EH (cell line): ENCODE measurements around the gene USP27X.
A peak's percentile ranks its signal among the peaks of the same experiment; 100 is the strongest.

Source experiments
- DNase-seq: peaks from one replicate; pipeline ENCODE4 v3.0.0-alpha.2; 2015; ENCODE audit warnings: low read depth

The USP27X gene

DNA sequence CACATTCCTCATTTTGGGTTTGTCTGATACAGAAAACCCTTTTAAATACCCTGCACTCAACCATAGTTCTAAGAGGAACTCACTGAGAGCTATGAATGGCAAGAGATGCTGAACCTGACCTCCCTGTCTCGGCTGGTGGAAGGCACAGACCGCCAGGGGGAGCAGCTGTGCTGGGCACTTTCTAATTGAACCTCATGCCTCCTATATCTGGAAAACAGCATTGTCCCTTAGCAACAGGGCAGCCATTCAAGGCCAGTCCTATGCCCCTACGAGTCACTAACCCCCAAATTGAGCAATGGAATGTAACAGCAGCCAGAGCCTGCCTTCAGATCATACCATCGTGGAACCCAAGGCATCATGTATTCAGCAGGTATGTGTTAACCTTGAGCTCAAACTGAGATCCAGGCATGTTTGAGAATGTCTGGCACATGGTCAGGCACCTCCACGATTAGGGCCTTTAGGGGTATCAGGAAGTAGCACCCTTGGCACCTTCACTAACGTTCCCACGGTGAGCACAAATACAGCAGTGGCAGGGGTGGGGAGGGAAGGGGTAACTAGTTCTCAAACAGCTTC, 5.1 kb downstream of the USP27X start:
- peak; percentile 59 for DNase-seq

GRCh38 chrX:49892542-49892941, 13.3 kb downstream of the USP27X start:
- DNase-seq = no peak

GRCh38 chrX:49896951-49897350, 17.7 kb downstream of the USP27X start:
- DNase-seq = no peak

GRCh38 chrX:49901048-49901447, 21.8 kb downstream of the USP27X start:
- DNase-seq = no peak

GRCh38 chrX:49910344-49910743, 31.1 kb downstream of the USP27X start:
- no peak for DNase-seq

DNA sequence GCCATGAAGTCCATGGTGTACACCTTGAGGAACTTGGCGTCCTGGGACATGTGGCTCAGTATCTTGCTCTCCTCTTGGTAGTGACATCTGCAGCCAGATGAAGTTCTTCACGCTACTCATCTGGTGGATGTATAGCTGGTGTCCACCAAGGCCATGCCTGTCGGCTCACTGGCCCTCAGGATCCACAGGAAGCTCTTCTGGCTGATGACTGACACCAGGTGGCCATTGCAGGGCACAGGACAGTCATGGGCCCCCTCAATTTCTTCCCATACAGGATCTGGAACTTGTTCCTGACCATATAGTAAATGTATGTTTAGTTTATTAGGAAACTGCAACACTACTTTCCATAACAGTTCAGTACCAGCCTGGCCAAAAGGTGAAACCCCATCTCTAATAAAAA, 32.8 kb downstream of the USP27X start:
- no peak for DNase-seq

GRCh38 chrX:49912861-49913260, 33.6 kb downstream of the USP27X start:
- no peak for DNase-seq

DNA sequence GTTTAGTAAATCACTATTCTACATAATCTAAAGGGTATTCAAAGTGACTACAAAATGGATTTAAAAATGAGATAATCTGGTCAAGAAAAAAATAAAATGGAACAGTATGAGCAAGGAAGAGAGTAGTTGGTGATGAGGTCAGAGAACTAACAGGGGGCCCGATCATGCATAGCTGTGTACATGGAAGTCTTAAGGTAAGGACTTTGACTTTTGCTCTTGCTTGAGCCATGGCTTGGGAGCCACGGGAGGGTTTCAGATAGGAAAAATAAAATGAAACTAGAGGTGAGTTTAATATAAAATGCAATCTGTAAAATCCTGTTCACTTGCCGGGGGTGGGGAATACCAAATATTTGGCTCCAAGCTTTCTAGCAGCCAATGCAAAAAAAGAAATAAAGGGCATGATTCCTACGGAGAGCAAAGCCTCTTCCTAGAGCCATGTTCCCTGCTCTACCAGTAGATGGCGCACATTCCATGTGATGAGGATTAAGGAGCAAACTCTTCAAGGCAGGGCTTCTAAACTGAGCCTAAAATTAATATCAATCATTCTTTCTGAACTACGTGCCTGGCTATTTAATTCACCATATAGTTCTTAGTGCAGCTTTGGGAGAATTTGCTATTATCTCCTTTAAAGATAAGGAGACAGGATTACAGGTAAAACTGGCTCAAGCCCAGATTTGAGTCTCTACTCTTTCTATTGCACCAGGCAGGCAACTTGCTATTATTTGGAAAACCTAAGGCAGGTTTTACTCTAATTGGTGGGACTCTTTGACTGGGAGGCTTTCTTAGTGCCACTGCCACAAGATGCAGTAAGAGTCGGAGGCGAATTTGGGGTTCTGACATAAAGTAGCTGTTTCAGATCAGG, 36.3 kb downstream of the USP27X start:
- DNase-seq = peak; percentile 57

- DNase-seq = peak; percentile 43
These were observed 40.3 kb downstream of the USP27X start for GRCh38 chrX:49919617-49920016.

DNA sequence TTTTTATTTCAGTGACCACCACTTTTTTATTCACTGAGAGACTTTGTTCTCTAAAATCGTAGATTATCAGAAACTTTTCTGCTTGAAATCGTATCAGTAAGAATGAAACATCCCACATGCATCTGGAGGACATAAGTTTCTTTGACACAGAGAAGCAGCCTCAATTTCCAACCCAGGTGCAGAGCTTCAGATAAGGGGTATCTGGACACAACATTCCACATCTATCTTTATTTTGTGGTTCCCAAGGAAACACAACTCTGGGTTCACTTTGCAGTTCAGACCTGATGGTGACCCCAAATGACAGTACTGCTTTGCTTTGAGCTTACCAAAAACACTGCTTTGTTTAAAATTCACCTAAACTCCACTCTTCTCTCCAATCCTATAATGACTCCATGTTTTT, 41.8 kb downstream of the USP27X start:
- no peak for DNase-seq

GRCh38 chrX:49922291-49923241, 43.3 kb downstream of the USP27X start, which contains the start of gene CLCN5:
TSS of gene CLCN5 (plus strand) at chrX:49922596. CDS start at chrX:49925299, 2,703 bp downstream.
- DNase-seq = peak; percentile 95

DNA sequence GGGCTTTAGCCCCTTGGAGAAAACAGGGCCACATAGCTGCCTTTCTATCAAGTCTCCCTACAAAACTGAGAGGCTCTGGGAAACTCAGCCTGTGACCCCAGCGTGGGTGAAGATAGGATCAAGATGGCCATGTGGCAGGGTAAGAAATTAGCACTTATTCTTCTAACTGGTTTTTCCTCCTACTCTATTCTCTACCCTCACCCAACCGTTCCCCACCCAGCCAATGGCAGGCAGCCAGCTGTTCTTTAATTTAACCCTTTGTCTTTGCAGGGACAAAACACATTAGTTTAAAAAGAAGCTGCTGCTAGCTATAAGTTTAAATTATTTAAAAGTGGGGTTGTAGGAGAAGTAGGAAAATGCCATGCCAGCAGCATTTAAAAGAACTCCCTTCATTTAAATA, 45.9 kb downstream of the USP27X start:
- no peak for DNase-seq

DNA sequence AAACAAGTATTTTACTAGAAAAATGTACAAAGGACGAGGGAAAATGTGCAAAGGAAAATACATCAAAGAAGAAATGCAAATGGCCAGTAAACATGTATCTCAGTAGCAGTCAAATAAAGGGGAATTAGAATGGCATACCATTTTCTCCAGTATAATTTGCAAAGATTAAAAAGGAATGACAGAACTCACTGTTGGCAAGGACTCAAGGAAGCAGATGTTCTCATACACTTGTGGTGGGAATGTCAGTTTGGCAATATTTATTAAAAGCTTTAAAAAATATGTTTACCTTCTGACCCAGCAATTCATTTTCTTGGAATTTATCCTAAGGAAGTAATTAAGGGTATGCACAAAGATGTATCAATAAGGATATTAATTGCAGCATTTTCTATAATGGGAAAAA, 50.8 kb downstream of the USP27X start:
- DNase-seq = peak; percentile 15
